Stomach smooth muscle (tissue), 2 donors: ENCODE measurements around the gene CADM2.

Experiments used
- H3K27ac ChIP-seq: one replicate; pipeline ENCODE4 v1.7.0; 2013; ENCODE audit warnings: mild to moderate bottlenecking, low read length, inconsistent platforms
- H3K27me3 ChIP-seq, 2 donors: one replicate each; pipeline ENCODE4 v1.7.0; 2013; ENCODE audit warnings: low read length in 2 of 2; ENCODE audit not compliant: insufficient read depth in 2 of 2, control insufficient read depth in 1 of 2
- H3K36me3 ChIP-seq, 2 donors: one replicate each; pipeline ENCODE4 v1.7.0; 2013; ENCODE audit warnings: low read length in 2 of 2; ENCODE audit not compliant: control insufficient read depth in 2 of 2, insufficient read depth in 2 of 2
- H3K4me1 ChIP-seq: one replicate; pipeline ENCODE4 v1.7.0; 2013; ENCODE audit warnings: low read length; ENCODE audit not compliant: control insufficient read depth, insufficient read depth
- H3K4me3 ChIP-seq, 2 donors: one replicate each; pipeline ENCODE4 v1.7.0; 2013; ENCODE audit warnings: low read length in 2 of 2
- H3K9ac ChIP-seq, 2 donors: one replicate each; pipeline ENCODE4 v1.7.0; 2013; ENCODE audit warnings: low read length in 2 of 2, mild to moderate bottlenecking in 1 of 2
- H3K9me3 ChIP-seq, 2 donors: one replicate each; pipeline ENCODE4 v1.7.0; 2013; ENCODE audit warnings: low read length in 2 of 2; ENCODE audit not compliant: control insufficient read depth in 2 of 2
- donor health status: healthy.
- donor health status: Pancreatic carcinoma.

Gene CADM2

DNA sequence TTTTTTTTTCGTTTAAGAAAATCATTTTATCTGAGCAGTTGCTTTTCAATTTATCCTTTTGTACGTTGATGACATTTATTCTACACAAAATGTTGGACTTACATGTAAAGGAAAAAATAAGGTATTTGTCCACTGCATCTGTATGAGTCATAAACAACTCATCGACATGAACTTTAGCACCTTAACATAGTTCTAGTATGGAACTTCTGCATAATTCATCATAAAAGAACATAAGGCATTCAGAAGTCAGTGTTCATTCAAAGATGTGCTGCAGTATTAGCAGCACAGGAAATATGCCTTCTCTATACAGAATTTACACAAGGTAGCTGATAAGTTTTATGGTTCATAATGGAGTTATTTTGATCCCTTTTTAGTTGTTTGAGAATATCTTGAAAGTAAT is 801.6 kb downstream of the CADM2 start:
- H3K4me1 ChIP-seq = no peaks in the 10 kb centered on the region
- no peaks in the 10 kb centered on the region for H3K27me3 ChIP-seq
- H3K36me3 ChIP-seq = no peaks in the 10 kb centered on the region
- H3K4me3 ChIP-seq = no peak overlapping the region
- H3K9ac ChIP-seq = no peak overlapping the region
- no peaks in the 10 kb centered on the region for H3K9me3 ChIP-seq
- H3K27ac ChIP-seq = no peak overlapping the region

DNA sequence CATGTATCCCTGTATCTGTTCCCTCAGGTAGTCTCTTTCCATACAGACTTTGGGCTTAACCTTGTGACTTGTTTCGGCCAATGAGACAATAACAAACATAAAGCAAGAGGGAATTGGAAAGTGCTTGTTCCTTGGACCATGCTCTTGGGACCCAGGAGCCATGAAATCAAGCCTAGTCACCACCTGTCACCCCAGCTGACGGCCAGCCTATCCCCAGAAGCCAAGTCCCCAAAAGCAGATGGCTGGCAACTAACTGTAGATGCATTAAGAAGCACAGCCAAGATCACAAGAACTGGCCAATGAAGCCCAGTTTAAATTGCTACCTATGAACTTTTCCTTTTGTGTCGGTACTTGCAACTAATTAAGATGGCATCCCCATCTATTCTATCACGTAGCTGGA is 822.0 kb downstream of the CADM2 start:
- no peak overlapping the region for H3K9ac ChIP-seq
- H3K27ac ChIP-seq = no peak overlapping the region
- H3K9me3 ChIP-seq = no peaks in the 10 kb centered on the region
- no peaks in the 10 kb centered on the region for H3K4me1 ChIP-seq
- H3K27me3 ChIP-seq = no peaks in the 10 kb centered on the region
- no peak overlapping the region for H3K4me3 ChIP-seq
- H3K36me3 ChIP-seq = no peaks in the 10 kb centered on the region

DNA sequence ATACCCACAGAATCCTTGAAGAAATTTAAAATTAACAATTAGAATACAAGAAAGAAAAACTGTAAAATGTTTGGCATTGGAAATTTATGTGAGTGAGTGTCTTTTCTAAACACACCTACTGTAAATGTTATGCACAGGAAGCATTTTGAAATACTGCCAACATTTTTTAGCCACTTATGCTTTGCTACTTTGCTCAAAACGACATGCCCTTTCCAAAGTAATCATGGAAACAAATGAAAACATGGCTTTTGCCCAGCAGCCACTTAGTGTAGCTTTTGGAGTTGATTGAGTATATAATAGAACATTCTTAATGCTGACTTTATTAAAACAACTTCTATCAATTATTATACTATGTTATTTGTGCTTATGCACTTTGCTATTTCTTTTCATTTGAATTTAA is 823.0 kb downstream of the CADM2 start:
- Histone ChIP-seq H3K4me1 (no peaks in the 10 kb centered on the region), H3K27me3 (no peaks in the 10 kb centered on the region), H3K27ac (no peak overlapping the region), H3K9ac (no peak overlapping the region), H3K4me3 (no peak overlapping the region), H3K36me3 (no peaks in the 10 kb centered on the region), H3K9me3 (no peaks in the 10 kb centered on the region)

DNA sequence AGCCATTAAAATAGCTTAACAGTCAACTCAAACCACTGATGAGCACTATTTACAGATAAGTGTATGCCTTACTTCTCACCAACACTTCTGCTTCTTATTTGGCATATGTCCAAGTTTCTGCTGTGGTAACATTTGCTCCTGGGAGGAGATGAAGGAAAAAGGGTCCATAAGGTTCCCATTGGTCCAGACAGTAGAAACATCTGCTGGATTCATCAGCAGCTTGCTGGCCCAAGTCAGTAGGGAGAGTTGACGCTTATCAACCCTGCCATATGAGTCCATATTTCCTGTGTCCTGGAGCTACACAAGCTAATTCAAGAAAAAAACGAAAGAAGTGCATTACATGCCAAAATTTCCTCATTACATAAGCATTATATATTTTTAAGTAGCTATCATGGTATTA is 824.5 kb downstream of the CADM2 start:
- no peaks in the 10 kb centered on the region for H3K36me3 ChIP-seq
- H3K27me3 ChIP-seq = no peaks in the 10 kb centered on the region
- no peak overlapping the region for H3K4me3 ChIP-seq
- no peaks in the 10 kb centered on the region for H3K4me1 ChIP-seq
- H3K9me3 ChIP-seq = no peaks in the 10 kb centered on the region
- no peak overlapping the region for H3K9ac ChIP-seq
- H3K27ac ChIP-seq = no peak overlapping the region

DNA sequence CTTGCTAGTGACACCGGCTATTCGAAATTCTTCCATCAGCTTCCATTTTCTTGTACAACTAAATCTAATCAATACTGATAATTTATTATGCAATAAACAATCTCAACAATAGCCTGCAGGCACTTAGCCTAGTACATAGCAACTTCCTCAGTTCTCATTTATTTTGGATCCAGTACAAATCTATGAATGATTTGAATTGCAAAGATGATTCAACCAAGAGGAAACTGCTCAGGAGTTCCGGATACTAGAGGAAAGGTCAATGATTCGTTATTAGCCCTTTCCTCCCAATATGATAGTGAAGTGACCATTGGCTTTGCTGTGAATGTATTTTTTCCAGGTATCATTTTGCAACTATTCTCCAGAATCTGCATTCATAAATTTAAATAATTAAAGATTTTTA is 827.0 kb downstream of the CADM2 start:
- Histone ChIP-seq H3K4me3 (no peak overlapping the region), H3K9me3 (no peaks in the 10 kb centered on the region), H3K27ac (no peak overlapping the region), H3K27me3 (no peaks in the 10 kb centered on the region), H3K36me3 (no peaks in the 10 kb centered on the region), H3K4me1 (no peaks in the 10 kb centered on the region), H3K9ac (no peak overlapping the region)

DNA sequence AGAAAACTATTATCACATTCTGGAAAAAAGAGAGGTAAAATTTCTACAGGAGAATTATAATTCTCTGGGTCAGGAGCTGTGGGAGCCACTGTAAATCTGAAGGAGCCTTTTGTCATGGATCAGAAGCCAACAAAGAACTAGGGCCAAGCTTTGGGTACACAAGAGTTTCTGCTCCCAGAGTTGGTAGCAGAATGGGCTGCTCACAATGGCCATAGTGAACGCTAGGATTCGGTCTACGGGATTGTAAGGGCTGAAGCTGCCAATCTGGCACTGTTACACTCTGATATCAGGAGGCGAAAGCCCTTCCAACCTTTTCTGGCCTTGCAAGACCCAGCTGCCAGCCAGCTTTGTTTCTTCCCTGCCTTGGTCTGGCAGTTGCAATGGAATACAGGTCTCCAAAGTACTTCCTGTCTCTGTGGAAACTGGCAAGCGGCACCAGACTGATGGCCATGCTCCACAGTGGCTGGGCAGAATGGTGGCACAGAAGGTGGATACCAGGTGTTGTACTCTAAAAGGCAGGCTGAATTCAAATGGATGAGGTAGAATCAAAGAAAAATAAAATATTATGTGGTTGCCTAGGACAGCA is 831.7 kb downstream of the CADM2 start:
- no peak overlapping the region for H3K4me3 ChIP-seq
- no peaks in the 10 kb centered on the region for H3K27me3 ChIP-seq
- H3K4me1 ChIP-seq = no peaks in the 10 kb centered on the region
- no peak overlapping the region for H3K9ac ChIP-seq
- H3K27ac ChIP-seq = no peak overlapping the region
- no peaks in the 10 kb centered on the region for H3K9me3 ChIP-seq
- H3K36me3 ChIP-seq = no peaks in the 10 kb centered on the region

DNA sequence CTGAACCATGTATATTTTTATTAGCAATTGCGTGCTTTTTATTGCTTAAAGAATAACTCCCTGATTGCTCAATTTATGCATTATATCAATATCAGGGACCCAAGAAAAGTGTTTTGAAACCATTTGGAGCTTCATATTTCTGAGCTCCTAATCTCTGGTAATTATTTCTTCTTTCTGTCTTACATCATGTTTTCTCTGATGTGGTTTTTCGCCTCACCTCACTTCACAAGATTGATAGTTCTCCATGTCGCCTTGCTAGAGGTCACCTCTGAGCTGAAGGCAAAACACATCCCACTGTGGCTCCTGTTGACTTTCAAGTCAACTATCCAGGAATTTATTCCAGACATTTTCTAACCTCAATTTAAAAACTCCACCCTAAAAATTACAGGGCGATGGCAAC is 837.4 kb downstream of the CADM2 start:
- Histone ChIP-seq H3K4me3 (no peak overlapping the region), H3K27ac (no peak overlapping the region), H3K9ac (no peak overlapping the region), H3K36me3 (no peaks in the 10 kb centered on the region), H3K4me1 (no peaks in the 10 kb centered on the region), H3K9me3 (no peaks in the 10 kb centered on the region), H3K27me3 (no peaks in the 10 kb centered on the region)

DNA sequence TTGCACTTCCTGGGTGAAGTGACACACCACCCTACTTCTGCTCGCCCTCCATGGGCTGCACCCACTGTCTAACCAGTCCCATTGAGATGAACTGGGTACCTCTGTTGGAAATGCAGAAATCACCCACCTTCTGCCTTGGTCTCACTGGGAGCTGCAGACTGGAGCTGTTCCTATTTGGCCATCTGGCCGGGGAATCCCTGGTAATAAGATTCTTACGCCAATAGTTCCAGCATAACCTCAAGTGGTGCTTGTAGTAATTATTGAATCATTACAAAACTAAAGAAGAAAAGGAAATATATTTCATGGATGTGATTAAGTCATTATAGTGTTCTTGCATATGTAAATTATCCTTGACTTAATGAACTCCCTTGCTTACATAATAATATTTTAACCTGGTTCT is 841.9 kb downstream of the CADM2 start:
- H3K4me3 ChIP-seq = no peak overlapping the region
- no peak overlapping the region for H3K27ac ChIP-seq
- no peaks in the 10 kb centered on the region for H3K9me3 ChIP-seq
- H3K27me3 ChIP-seq = no peaks in the 10 kb centered on the region
- no peaks in the 10 kb centered on the region for H3K4me1 ChIP-seq
- no peak overlapping the region for H3K9ac ChIP-seq
- no peaks in the 10 kb centered on the region for H3K36me3 ChIP-seq

DNA sequence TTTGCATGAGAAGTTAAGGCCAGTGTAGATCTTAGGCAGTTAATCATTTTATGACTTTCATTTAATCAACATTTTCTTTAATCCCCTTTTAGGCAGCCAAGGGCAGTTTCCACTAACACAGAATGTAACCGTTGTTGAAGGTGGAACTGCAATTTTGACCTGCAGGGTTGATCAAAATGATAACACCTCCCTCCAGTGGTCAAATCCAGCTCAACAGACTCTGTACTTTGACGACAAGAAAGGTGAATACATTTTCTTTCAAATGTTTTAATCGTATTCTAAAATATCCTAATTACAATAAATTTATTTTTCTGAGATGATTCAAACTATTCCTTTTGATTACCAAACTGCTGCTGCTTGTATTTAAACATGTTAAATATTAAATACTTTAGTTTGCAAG is 843.2 kb downstream of the CADM2 start:
- Histone ChIP-seq H3K36me3 (no peaks in the 10 kb centered on the region), H3K4me3 (no peak overlapping the region), H3K27me3 (no peaks in the 10 kb centered on the region), H3K27ac (no peak overlapping the region), H3K9ac (no peak overlapping the region), H3K9me3 (no peaks in the 10 kb centered on the region), H3K4me1 (no peaks in the 10 kb centered on the region)

DNA sequence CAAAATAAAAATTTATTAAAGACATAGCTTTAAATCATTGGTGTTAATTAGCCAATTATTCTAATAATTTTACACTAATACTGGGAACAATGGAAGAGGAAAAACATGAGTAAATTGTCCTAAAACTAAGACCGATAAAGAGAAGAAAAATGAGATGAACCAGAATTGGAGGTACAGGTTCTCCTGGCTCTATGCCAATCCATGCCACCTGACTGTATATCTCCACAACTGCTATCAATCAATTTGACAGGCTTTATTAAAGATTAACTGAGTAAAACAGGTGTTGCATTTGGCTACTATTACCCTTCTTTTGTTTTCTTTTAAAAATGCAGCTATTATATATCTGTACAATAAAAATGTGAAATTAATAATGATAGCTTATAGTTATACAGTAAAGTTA is 850.0 kb downstream of the CADM2 start:
- Histone ChIP-seq H3K4me3 (no peak overlapping the region), H3K4me1 (no peaks in the 10 kb centered on the region), H3K9ac (no peak overlapping the region), H3K9me3 (no peaks in the 10 kb centered on the region), H3K27ac (no peak overlapping the region), H3K36me3 (no peaks in the 10 kb centered on the region), H3K27me3 (no peaks in the 10 kb centered on the region)

DNA sequence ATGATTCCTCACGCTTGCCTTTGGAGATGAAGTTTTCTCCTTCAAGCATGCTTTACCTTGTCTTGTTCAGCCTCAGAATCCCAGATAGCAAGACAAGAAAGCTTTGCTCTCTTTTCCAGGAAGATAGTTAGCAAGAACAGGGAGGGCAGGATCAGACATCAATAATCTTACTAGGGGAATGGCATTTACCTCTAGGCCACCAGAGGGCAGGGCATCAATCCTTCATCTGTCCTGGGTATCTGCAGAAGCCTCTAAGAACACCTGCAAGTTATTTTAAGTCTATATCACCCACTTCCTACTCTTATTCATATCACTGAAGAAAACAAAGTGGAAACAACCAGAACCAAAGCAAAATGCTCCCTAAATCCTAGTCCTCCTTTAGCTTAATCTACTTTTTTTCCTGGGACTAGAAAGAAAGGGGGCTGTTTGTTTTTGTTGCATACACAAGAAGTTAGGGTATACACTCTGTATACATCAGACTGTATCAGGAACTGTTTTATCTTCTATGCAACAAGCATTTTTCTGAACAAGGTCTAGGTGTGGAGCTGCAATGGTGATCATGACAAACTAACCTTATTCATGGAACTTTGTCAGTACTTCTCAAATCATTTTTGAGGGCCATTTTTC is 862.5 kb downstream of the CADM2 start:
- Histone ChIP-seq H3K9me3 (no peaks in the 10 kb centered on the region), H3K27ac (no peak overlapping the region), H3K4me1 (no peaks in the 10 kb centered on the region), H3K36me3 (no peaks in the 10 kb centered on the region), H3K9ac (no peak overlapping the region), H3K27me3 (no peaks in the 10 kb centered on the region), H3K4me3 (no peak overlapping the region)
